K562 (cell line): ENCODE measurements around the gene FILIP1. TPM values are rescaled to one million over a fixed set of nuclear protein-coding genes. Genes with fewer than 3 reads are reported as not detected.

ENCODE experiments used
- C11orf30 ChIP-seq: fragments of 450-650 bp; IDR thresholded peaks from 2 replicates; pipeline ENCODE4 v1.6.1; 2016; ENCODE audit warnings: low read depth, mild to moderate bottlenecking
- DACH1 ChIP-seq: fragments of 450-650 bp; IDR thresholded peaks from 2 replicates; pipeline ENCODE4 v1.6.1; 2018; ENCODE audit not compliant: partially characterized antibody
- DIDO1 ChIP-seq: fragments of 450-650 bp; IDR thresholded peaks from 2 replicates; pipeline ENCODE4 v1.6.1; 2016; ENCODE audit warnings: low read depth, missing biosample characterization, missing genetic modification characterization
- HMGN3 ChIP-seq: IDR thresholded peaks from 2 replicates; pipeline ENCODE4 v1.6.1; 2011; ENCODE audit warnings: borderline replicate concordance, low read depth, mild to moderate bottlenecking, mixed read lengths, low read length; ENCODE audit not compliant: insufficient read length; ENCODE audit errors: extremely low read depth
- HNRNPLL ChIP-seq: fragments of 200-400 bp; formaldehyde crosslinking; IDR thresholded peaks from 2 replicates; pipeline ENCODE4 v1.6.1; 2017; ENCODE audit warnings: low read length, low read depth, mild to moderate bottlenecking; ENCODE audit not compliant: poor library complexity, severe bottlenecking
- LEF1 ChIP-seq: fragments of 450-650 bp; IDR thresholded peaks from 2 replicates; pipeline ENCODE4 v1.6.1; 2016; ENCODE audit warnings: mild to moderate bottlenecking
- MYNN ChIP-seq, 2 experiments: sonication (generic); formaldehyde crosslinking in 1 of 2; IDR thresholded peaks; 2 replicates each; pipeline versions ENCODE4 v1.5.0 to v1.6.1; 2016 to 2020; ENCODE audit warnings: antibody characterized with exemption in 1 of 2, missing genetic modification reagents in 1 of 2
- NCOA6 ChIP-seq: fragments of 450-650 bp; IDR thresholded peaks from 2 replicates; pipeline ENCODE4 v1.6.1; 2017; ENCODE audit warnings: mild to moderate bottlenecking
- SMARCA5 ChIP-seq: fragments of 450-650 bp; IDR thresholded peaks from 2 replicates; pipeline ENCODE4 v1.6.1; 2016
- SOX6 ChIP-seq: fragments of 450-650 bp; IDR thresholded peaks from 2 replicates; pipeline ENCODE4 v1.6.1; 2014; ENCODE audit warnings: mild to moderate bottlenecking
- STAG1 ChIP-seq: sonication (generic); formaldehyde crosslinking; IDR thresholded peaks from 2 replicates; pipeline ENCODE4 v1.5.0; 2020; ENCODE audit warnings: missing genetic modification reagents, borderline replicate concordance
- TCF7 ChIP-seq: sonication (generic); IDR thresholded peaks from 2 replicates; pipeline ENCODE4 v1.6.1; 2016; ENCODE audit warnings: antibody characterized with exemption, borderline replicate concordance
- YBX1 ChIP-seq: fragments of 450-650 bp; IDR thresholded peaks from 2 replicates; pipeline ENCODE4 v1.7.1; 2016; ENCODE audit warnings: mild to moderate bottlenecking
- ZNF140 ChIP-seq: fragments of 250-450 bp; sonication (Bioruptor Pico); IDR thresholded peaks from 2 replicates; pipeline ENCODE4 v1.8.0; 2021; ENCODE audit warnings: moderate library complexity, mild to moderate bottlenecking, inconsistent platforms
- ZNF23 ChIP-seq: fragments of 250-450 bp; sonication (Bioruptor Pico); IDR thresholded peaks from 2 replicates; pipeline ENCODE4 v1.4.0; 2020; ENCODE audit warnings: mild to moderate bottlenecking
- ZNF263 ChIP-seq: sonication (generic); formaldehyde crosslinking; IDR thresholded peaks from 2 replicates; pipeline ENCODE4 v1.8.0; 2022; ENCODE audit warnings: mild to moderate bottlenecking, missing genetic modification reagents, borderline replicate concordance
- ZZZ3 ChIP-seq: fragments of 450-650 bp; IDR thresholded peaks from 2 replicates; pipeline ENCODE4 v1.6.1; 2016; ENCODE audit warnings: antibody characterized with exemption, mild to moderate bottlenecking, moderate library complexity
- polyA plus RNA-seq, 8 experiments: library from polyadenylated mRNA; depleted of rRNA in 4 of 8; stranded (reverse) in 5 of 8; unstranded in 3 of 8; fragments of >200 nt; fragmentation: Nextera tagmentation in 2 of 8; fragmentation: Illumina TruSeq in 1 of 8; extraction: Ambion mirVana in 2 of 8; extraction: Trizol in 1 of 8; gene quantifications; 2 replicates each; pipeline versions ENCODE4 v1.2.1 to v1.2.3, GENCODE V29; 2011 to 2014; ENCODE audit warnings: inconsistent platforms in 1 of 8, missing spikeins in 1 of 8
- total RNA-seq, 7 experiments: library from RNA; depleted of rRNA in 6 of 7; stranded (reverse); fragments of >200 nt in 6 of 7; fragmentation: Illumina TruSeq in 2 of 7; extraction: Trizol in 2 of 7; gene quantifications; 2 replicates each; pipeline versions ENCODE4 v1.2.1 to v1.2.3, GENCODE V29; 2011 to 2021; ENCODE audit warnings: low replicate concordance in 1 of 7
- TF ChIP-seq, protein P1 (sequence below), 3 experiments: fragments of 200-800 bp in 1 of 3; fragments of 250-450 bp in 1 of 3; fragments of 450-650 bp in 1 of 3; sonication (Bioruptor Pico) in 1 of 3; sonication (Bioruptor generic) in 1 of 3; formaldehyde crosslinking in 1 of 3; IDR thresholded peaks; 2 replicates each; pipeline versions ENCODE4 v1.6.1 to v1.8.0; 2016 to 2022; ENCODE audit warnings: mild to moderate bottlenecking in 2 of 3, missing genetic modification characterization in 2 of 3, missing compliant biosample characterization in 1 of 3, moderate library complexity in 1 of 3
- TF ChIP-seq, protein P2 (sequence below): fragments of 450-650 bp; IDR thresholded peaks from 2 replicates; pipeline ENCODE4 v1.7.0; 2016; ENCODE audit warnings: borderline replicate concordance
- TF ChIP-seq, protein P3 (sequence below): conservative IDR thresholded peaks from 2 replicates; pipeline ENCODE4 v1.6.1; 2011; ENCODE audit warnings: low read depth, mild to moderate bottlenecking, low read length; ENCODE audit not compliant: control insufficient read depth
- TF ChIP-seq, protein P4 (sequence below): fragments of 250-450 bp; sonication (Bioruptor Pico); IDR thresholded peaks from 2 replicates; pipeline ENCODE4 v1.5.1; 2021; ENCODE audit warnings: mild to moderate bottlenecking

The FILIP1 gene
- total and polyA plus RNA-seq, 9 of the 15 experiments (the other 6 are each of a cell fraction or from before 2014, with no cell fraction given), result 0.03 to 0.25 (median 0.10) TPM; not detected in 1

DNA sequence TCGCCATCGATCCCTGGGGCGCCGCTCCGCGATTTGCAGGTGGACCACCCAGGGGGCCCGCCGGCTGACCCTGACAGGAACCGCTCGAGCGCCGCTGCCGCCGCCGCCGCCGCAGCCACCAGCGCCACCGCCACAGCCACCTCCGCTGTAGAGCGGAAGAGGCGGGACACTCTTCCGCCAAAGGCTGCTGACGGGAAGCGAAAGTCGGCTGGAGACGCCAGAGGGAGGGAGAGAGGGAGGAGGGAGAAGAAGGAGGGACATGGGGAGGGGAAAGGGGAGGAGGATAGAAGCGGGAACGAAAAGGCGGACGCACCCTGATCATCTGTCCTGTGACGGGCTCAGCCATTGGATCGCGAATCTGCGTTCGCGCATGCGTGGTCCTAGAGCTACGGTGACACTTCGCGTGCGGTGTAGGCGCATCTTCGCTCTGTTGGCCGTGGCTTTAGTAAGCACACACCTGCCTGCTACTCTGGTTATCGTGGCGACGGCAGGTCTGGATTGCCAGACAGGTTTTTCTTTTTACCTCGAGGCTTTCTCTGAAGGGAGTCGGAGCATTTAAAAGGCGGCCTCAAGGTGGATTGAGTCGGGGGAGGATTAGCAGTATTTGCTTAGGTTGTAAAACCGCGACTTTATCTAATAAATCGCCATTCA lies 208.8 kb downstream of the FILIP1 start, which contains the start of gene TMEM30A (continued):
- TF ChIP-seq, protein P1, sequence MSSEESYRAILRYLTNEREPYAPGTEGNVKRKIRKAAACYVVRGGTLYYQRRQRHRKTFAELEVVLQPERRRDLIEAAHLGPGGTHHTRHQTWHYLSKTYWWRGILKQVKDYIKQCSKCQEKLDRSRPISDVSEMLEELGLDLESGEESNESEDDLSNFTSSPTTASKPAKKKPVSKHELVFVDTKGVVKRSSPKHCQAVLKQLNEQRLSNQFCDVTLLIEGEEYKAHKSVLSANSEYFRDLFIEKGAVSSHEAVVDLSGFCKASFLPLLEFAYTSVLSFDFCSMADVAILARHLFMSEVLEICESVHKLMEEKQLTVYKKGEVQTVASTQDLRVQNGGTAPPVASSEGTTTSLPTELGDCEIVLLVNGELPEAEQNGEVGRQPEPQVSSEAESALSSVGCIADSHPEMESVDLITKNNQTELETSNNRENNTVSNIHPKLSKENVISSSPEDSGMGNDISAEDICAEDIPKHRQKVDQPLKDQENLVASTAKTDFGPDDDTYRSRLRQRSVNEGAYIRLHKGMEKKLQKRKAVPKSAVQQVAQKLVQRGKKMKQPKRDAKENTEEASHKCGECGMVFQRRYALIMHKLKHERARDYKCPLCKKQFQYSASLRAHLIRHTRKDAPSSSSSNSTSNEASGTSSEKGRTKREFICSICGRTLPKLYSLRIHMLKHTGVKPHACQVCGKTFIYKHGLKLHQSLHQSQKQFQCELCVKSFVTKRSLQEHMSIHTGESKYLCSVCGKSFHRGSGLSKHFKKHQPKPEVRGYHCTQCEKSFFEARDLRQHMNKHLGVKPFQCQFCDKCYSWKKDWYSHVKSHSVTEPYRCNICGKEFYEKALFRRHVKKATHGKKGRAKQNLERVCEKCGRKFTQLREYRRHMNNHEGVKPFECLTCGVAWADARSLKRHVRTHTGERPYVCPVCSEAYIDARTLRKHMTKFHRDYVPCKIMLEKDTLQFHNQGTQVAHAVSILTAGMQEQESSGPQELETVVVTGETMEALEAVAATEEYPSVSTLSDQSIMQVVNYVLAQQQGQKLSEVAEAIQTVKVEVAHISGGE (CRISPR knock-in tag; IDR thresholded peaks at IDR 0.05), result peak in 2 of 3 experiments; percentile 85 to 98; a peak in 5 of 6 replicates
- TF ChIP-seq TCF7, result no peak
- TF ChIP-seq HMGN3, result peak; percentile 22
- no peak for TF ChIP-seq NCOA6
- no peak for TF ChIP-seq STAG1 (CRISPR knock-in tag)
- TF ChIP-seq MYNN (IDR thresholded peaks at IDR 0.05), result no peak
- TF ChIP-seq MYNN (CRISPR knock-in tag; IDR thresholded peaks at IDR 0.05), result no peak
- TF ChIP-seq YBX1, result no peak
- peak; percentile 66 for TF ChIP-seq SOX6
- TF ChIP-seq ZNF140 (CRISPR knock-in tag), result no peak
- TF ChIP-seq, protein P2, sequence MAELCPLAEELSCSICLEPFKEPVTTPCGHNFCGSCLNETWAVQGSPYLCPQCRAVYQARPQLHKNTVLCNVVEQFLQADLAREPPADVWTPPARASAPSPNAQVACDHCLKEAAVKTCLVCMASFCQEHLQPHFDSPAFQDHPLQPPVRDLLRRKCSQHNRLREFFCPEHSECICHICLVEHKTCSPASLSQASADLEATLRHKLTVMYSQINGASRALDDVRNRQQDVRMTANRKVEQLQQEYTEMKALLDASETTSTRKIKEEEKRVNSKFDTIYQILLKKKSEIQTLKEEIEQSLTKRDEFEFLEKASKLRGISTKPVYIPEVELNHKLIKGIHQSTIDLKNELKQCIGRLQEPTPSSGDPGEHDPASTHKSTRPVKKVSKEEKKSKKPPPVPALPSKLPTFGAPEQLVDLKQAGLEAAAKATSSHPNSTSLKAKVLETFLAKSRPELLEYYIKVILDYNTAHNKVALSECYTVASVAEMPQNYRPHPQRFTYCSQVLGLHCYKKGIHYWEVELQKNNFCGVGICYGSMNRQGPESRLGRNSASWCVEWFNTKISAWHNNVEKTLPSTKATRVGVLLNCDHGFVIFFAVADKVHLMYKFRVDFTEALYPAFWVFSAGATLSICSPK, result no peak
- peak; percentile 100 for TF ChIP-seq ZNF263 (CRISPR knock-in tag)
- TF ChIP-seq C11orf30, result peak; percentile 91
- no peak for TF ChIP-seq LEF1
- TF ChIP-seq, protein P3, sequence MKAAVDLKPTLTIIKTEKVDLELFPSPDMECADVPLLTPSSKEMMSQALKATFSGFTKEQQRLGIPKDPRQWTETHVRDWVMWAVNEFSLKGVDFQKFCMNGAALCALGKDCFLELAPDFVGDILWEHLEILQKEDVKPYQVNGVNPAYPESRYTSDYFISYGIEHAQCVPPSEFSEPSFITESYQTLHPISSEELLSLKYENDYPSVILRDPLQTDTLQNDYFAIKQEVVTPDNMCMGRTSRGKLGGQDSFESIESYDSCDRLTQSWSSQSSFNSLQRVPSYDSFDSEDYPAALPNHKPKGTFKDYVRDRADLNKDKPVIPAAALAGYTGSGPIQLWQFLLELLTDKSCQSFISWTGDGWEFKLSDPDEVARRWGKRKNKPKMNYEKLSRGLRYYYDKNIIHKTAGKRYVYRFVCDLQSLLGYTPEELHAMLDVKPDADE, result 0 out of 2 replicates have a peak, but pooled peaks have one; percentile 50
- TF ChIP-seq DIDO1 (tag), result peak; percentile 16; the same call in 1 of the 2 replicates
- no peak for TF ChIP-seq ZNF23 (CRISPR knock-in tag)
- TF ChIP-seq HNRNPLL, result peak; percentile 91
- TF ChIP-seq, protein P4, sequence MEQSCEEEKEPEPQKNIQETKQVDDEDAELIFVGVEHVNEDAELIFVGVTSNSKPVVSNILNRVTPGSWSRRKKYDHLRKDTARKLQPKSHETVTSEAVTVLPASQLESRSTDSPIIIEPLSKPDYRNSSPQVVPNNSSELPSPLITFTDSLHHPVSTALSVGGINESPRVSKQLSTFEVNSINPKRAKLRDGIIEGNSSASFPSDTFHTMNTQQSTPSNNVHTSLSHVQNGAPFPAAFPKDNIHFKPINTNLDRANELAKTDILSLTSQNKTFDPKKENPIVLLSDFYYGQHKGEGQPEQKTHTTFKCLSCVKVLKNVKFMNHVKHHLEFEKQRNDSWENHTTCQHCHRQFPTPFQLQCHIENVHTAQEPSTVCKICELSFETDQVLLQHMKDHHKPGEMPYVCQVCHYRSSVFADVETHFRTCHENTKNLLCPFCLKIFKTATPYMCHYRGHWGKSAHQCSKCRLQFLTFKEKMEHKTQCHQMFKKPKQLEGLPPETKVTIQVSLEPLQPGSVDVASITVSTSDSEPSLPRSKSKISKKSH (CRISPR knock-in tag), result no peak
- TF ChIP-seq SMARCA5, result no peak
- peak; percentile 6 for TF ChIP-seq DACH1
- TF ChIP-seq ZZZ3, result no peak
